Germinal center (tissue), 1 donor: ENCODE measurements around the gene LAMB4.
A peak's percentile ranks its signal among the peaks of the same experiment; 100 is the strongest.

Experiments
- DNase-seq: peaks from one replicate; pipeline ENCODE4 v3.0.0; 2012; ENCODE audit warnings: mixed read lengths, low spot score

The LAMB4 gene

GRCh38 chr7:108012499-108013430 is 117.4 kb downstream of the LAMB4 start:
- no peak for DNase-seq

GRCh38 chr7:108010377-108010776 is 119.8 kb downstream of the LAMB4 start:
- DNase-seq, result no peak

- no peak for DNase-seq
Measured at GRCh38 chr7:108009873-108010272, 120.3 kb downstream of the LAMB4 start.

- DNase-seq, result no peak
Measured at GRCh38 chr7:108008827-108009226, 121.3 kb downstream of the LAMB4 start.

GRCh38 chr7:108008240-108008639 is 121.9 kb downstream of the LAMB4 start:
- no peak for DNase-seq

- DNase-seq, result no peak
Measured at GRCh38 chr7:108007762-108008161, 122.4 kb downstream of the LAMB4 start.

- no peak for DNase-seq
Measured at GRCh38 chr7:108007261-108007660, 122.9 kb downstream of the LAMB4 start.

GRCh38 chr7:108004220-108005142 is 125.7 kb downstream of the LAMB4 start:
- DNase-seq, result no peak

GRCh38 chr7:108003599-108003935 is 126.6 kb downstream of the LAMB4 start:
- DNase-seq, result no peak

GRCh38 chr7:108002726-108003598 is 127.2 kb downstream of the LAMB4 start, which contains the start of gene LAMB1:
TSS of gene LAMB1 (minus strand) at chr7:108003161. CDS start at chr7:108002885, 276 bp downstream.
- peak; percentile 24 for DNase-seq

- no peak for DNase-seq
Measured at GRCh38 chr7:108001764-108002725, 128.1 kb downstream of the LAMB4 start.

- DNase-seq, result no peak
Measured at GRCh38 chr7:108000875-108001763, 129.0 kb downstream of the LAMB4 start.

GRCh38 chr7:107999779-108000560 is 130.2 kb downstream of the LAMB4 start:
- DNase-seq, result no peak

GRCh38 chr7:107998660-107999480 is 131.3 kb downstream of the LAMB4 start:
- DNase-seq, result no peak

- DNase-seq, result no peak
Measured at GRCh38 chr7:107998150-107998549, 132.0 kb downstream of the LAMB4 start.

- no peak for DNase-seq
Measured at GRCh38 chr7:107996072-107996882, 133.9 kb downstream of the LAMB4 start.
